ENCODE data around the gene GAB1.
A peak's percentile ranks its signal among the peaks of the same experiment; 100 is the strongest.

Gene GAB1

DNA sequence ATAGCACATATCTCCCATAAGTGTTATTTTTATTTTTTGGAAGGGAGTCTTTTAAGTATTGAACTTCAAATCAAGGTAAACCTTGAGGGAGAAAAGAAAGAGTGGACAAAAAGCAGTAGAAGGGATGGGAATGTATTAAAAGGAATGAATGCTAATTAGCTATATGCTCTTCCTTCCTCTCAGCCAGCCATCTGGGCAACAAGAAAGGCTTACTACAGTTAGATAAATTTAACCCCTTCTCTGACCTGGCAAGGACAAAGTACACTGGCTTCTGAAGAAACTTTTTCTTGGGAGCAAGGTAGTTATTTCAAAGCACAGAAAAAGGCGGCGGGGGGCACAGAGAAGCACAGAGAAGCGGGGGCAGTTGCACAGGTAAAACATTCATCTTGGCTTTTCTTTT lies 54.6 kb downstream of the GAB1 start:
- DNase-seq = no peak

GRCh38 chr4:143391895-143392294 lies 55.2 kb downstream of the GAB1 start:
- DNase-seq = no peak

DNA sequence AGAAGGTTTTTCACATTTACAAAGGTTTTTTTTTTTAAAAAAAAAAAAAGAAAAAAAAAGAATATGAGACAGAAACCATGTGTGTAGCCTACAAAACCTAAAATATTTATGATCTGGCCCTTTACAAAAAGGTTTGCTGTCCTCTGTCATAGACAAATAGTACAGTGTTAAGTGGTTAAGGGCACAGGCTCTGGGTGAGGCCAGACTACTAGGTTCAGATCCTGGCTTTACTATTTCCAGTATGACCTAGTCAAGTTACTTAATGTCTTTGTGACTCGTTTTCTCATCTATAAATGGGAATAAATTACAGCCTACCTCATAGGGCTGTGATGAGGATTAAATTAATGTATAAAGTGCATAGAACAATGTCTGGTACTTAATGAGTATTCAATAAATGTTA lies 56.5 kb downstream of the GAB1 start:
- no peak for DNase-seq

DNA sequence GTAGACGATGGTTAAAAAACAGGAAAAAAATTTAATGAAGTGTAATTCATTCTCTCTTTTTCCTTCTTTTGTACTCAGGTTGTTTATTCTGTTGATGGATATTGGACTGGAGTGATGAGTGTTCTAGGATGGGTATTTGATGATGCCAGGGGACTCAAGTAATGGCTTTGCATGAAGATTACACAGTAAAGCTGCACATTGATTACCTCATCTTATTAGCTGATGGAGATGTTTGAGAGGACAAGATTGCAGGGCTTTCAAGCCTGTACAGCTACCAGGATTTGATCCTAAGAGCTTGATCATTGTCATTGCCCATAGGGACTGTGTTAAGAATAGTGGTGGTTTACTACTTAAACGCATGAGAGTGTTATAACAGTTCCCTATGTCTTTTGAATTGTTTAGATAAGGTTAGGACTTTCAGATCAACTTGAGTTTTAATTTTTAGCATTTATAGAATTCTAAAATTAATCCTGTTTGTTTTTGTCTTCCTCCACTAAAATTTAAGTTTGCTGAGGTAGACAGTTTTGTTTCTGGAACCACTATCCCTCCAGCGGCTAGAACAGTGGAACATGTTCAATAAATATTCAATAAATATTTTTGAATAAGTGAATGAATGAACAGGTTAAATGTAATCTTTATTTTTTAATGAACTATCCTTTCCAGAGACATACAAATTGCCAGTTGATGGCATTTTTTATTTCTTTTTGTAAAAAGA lies 58.2 kb downstream of the GAB1 start:
- DNase-seq = no peak

GRCh38 chr4:143396695-143397094 lies 60.0 kb downstream of the GAB1 start:
- no peak for DNase-seq

- DNase-seq = no peak
Measured at GRCh38 chr4:143397335-143397734, 60.7 kb downstream of the GAB1 start.

DNA sequence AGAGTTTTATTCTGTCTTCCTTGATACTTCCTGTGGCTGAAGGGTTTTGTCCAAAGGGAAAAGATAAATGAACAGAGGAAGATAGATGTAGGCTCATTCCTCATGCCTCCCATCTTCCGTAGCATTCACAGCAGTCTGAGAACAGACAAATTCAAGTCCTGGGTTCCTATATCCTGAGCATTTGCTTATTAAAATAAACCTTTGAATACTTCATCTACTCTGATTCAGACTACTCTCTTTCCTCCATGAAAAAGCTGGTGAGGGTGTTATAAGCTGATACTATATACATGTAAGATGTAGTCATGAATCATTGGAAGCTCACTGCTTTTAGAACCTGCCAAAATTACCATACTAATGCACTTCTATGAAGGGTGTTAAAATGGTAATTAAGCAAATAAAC lies 61.2 kb downstream of the GAB1 start:
- DNase-seq = no peak

GRCh38 chr4:143399113-143399949 lies 62.7 kb downstream of the GAB1 start:
- DNase-seq = peak; percentile 17

- no peak for DNase-seq
Measured at GRCh38 chr4:143400082-143400481, 63.4 kb downstream of the GAB1 start.

DNA sequence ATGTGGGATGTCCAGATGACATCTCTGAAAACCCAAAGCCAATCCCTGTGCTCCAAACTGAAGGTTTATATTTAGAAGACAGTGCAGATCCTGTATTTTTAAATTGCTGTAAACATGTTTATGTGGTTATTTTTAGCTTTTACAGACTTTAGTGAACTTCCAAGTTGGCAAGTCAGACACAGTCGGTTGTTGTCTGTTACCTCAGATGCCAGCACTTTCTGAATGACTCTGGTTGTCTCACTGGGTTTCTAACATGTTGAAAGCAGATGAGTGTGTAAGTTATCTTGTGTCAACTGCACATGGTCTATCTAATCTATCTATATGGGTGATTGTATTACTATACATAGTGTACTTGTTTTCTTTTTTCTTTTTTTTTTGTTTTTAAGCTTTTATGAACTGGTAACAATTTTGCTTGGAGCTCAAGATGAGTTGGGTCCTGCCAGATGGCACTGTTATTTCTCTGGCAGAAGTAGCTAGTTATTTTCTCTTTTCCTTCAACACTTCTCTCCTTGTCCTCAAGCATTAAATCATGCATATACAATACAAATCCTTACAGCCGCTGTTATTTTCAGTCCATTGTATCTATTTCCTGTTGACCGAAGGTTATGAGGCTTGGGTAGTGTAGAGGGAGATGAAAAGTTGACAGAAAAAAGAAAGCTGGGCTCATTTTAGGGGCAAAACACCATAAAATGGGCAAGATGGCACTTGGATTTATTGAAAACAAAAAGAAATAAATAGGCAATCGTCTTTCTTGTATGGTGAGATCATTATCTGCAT lies 66.3 kb downstream of the GAB1 start:
- no peak for DNase-seq

GRCh38 chr4:143403553-143403820 lies 66.8 kb downstream of the GAB1 start:
- no peak for DNase-seq

DNA sequence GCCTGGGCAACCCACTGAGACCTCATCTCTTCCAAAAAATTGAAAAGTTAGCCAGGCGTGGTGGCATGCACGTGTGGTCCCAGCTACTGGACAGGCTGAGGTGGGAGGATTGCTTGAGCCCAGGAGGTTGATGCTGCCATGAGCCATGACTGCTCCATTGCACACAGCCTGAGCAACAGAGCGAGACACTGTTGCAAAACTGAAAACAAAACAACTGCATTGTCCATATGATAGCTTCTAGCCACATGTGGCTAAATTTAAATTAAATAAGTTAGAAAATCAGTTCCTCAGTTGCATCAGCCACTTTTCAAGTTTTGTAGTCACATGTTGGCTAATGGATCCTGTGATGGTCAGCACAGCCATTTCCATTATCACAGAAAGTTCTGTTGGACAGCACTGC lies 67.9 kb downstream of the GAB1 start:
- DNase-seq = no peak

DNA sequence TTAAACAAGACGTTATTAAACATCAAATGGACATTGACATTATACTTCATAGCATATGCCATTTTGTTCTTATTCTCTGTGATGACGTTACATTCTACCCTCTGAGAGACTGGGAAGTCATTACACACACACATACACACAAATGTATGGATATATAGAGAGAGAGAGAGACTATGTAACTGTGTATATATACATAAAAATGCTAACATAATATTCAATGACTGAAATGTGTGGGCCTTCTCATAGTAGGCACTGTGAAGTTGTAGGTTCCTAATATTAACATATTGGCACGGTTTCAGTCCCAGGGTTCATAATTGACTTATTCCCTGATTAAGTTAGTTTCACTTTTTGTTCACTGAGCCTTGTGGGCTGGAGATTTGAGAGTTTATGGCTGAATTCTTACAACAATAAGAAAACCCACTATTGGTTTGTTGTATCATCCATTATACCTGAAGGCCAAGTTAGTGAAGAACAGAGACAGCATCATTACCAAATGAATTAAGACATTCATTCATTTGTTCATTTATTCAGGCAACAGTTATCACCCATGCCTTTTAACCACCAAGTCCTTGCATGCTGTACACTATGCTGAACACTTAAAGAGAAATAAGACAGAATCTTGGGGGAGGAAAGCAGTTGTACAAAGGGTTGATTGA lies 68.5 kb downstream of the GAB1 start:
- no peak for DNase-seq

GRCh38 chr4:143406523-143406922 lies 69.8 kb downstream of the GAB1 start:
- no peak for DNase-seq

- no peak for DNase-seq
Measured at GRCh38 chr4:143407474-143407873, 70.8 kb downstream of the GAB1 start.

- DNase-seq = no peak
Measured at GRCh38 chr4:143407888-143408287, 71.2 kb downstream of the GAB1 start.

- no peak for DNase-seq
Measured at GRCh38 chr4:143410015-143410414, 73.3 kb downstream of the GAB1 start.

- no peak for DNase-seq
Measured at GRCh38 chr4:143411527-143412419, 75.1 kb downstream of the GAB1 start.

DNA sequence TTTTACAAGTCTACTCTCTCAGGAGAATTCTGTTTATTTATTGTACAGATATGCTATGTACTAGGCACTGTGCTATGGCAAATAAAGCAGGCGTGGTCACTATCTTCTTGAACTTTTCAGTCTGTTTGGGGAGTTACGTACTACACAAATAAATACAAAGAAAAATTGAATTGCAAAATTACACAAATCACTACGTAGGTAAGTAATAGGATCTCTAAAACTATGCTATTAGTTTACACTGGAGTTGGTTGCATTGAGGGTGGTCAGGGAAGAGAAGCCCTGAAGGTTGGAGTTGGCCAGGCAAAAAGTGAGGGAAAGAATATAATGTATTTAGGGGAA lies 75.7 kb downstream of the GAB1 start:
- no peak for DNase-seq

DNA sequence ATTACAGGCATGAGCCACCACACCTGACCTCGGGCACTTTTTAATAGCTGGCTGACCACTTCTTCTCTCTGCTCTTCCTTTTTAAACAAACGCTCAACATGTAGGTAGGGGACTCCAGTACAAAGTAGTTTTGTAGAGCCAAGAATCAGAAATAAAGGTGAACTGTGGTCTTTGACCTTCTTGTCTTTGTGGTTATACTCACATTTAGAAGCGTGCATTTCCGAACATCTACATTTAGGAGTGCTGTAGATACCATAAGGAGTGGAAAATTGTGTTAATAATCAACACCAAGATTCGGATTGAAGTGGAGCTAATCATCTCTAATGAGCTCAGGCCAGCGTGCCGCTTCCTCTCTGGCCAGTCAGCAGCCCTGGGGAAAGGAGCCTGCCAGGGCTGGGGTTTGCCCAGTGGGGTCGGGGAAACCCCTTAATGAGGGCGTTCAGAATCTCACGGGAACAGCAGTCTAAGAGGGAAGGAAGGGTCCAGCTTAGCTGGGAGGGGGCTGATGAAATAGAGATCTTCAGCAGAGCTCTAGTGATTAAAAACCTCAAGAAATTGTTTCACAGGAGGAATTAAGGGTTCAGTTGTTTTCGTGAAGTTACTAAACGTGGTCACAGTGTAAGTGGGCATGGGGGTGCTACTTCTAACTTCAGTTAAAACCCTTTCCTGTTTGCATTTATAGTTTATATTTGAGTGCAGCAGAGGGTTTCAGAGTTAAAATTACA lies 81.2 kb downstream of the GAB1 start:
- DNase-seq = no peak

GRCh38 chr4:143420227-143420626 lies 83.6 kb downstream of the GAB1 start:
- no peak for DNase-seq

- no peak for DNase-seq
Measured at GRCh38 chr4:143421609-143422008, 84.9 kb downstream of the GAB1 start.

Measured in NCI-H2171 treated with DMSO at 0.1 percent for 48 hours (cell line).